ENCODE measurements around the gene BEX4.

BEX4 gene

GRCh38 chrX:103236296-103236695 lies 21.4 kb downstream of the BEX4 start:
- DNase-seq (ENCODE audit: low spot score): no peak

DNA sequence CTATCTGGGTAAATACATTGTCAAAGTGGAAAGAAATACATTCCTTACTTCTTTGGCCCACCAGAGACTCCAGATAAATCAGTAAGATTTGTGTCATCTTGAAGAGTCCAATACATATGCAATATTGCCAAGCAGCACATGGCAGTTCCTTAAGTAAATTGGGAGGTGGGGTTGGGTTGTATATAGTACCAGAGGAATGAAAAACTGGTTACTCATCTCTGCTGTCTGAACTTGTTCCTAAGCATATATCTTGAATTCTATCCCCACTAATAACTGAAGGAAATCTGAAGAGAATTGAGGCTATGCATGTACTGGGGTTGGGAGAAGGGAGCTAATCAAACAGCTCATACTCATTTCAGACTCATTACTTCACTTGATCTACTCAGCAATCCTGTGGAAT lies 25.2 kb downstream of the BEX4 start:
- DNase-seq (ENCODE audit: low spot score): no peak

- DNase-seq (ENCODE audit: low spot score): no peak
Observed at GRCh38 chrX:103248553-103248952, 33.6 kb downstream of the BEX4 start.

DNA sequence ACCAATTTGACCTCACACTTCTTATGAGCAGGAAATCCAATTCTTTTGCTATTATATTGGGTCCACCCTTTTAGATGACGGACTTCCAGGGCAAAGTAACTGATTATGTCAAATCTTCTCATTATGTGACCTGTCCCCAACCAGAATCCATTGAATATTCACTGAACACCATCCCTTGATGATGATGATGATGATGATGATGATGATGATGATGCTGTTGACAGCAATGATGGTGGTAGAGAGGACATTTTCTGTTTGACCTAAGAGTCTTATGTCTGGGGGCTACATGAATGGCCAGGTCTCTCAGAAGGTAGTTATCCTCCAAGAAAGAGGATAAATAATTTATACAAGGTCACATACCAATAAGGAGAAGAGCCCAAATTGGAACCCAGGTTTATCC lies 34.9 kb downstream of the BEX4 start:
- no peak for DNase-seq (ENCODE audit: low spot score)

DNA sequence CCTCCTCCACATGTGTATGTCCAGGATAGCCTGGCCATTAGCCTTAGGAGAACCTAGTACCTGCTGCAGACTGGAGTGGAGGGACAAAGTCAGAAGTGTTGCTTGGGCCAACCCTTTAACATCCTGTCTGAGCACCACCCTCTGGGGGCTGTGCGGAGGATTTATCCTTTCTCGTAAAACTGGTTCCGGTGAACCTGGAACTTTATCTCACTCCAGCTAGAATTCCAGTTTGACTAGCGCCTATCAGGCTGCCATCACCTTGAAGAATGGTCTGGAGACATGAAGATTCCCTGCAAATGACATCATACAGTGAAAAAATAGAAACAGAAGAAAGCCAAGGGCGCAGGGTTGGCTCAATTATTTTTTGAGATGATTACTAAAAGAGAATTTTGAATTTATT lies 36.1 kb downstream of the BEX4 start:
- DNase-seq (ENCODE audit: low spot score): no peak

DNA sequence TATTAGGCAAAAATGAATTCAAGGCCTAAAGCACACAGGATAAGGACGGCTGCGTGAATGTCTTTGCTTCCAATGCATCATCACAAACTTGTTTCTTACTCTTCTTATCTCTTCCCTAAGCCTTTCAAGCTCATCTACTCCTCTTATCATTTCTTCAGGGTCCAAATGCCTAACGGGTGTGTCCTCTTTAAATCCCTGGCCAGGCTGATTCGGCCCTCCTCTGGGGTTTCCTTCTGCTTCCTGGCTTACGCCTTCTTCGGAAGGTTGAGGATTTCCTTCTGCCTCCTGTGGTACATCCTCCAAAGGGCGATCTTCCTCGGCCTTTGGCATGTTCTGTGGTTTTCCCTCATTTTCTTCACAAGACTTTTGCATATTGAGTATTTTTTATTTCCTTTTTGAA lies 38.7 kb downstream of the BEX4 start:
- DNase-seq (ENCODE audit: low spot score): peak; percentile 7

GRCh38 chrX:103254171-103254824 lies 39.4 kb downstream of the BEX4 start:
- peak; percentile 7 for DNase-seq (ENCODE audit: low spot score)

DNA sequence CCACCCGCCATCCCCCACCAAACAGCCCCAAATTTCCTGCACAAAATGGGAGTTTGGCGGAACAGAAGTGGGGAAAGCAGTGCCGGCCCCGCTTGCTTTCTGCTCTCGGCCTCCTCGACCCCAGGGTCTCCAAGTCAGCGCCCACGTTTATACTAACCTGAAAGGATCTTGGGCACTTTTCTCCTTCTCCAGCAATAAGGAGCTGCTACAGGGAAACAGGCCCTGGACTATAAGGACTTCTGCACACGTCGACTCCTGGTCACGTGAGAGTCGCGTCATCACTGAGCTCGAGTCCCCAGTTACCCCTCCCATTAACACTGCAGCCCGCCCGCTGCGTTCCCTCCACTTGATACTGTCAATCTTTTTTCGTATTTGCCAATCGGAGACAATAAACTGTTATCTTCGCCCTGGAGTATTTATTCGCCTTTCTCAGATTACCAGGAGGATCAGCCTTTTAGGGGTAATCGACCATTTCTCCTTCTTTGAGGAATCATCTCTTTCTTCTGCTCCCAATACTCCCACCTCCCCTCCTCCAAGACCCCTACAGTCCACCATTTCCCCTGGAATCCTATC lies 40.1 kb downstream of the BEX4 start, which contains the start of gene TCEAL8:
TSS of gene TCEAL8 (minus strand) at position 235 of the 573 bp plus-strand sequence. CDS start 1,176 bp downstream, outside the sequence.
- peak; percentile 51 for DNase-seq (ENCODE audit: low spot score)

- DNase-seq (ENCODE audit: low spot score): no peak
Observed at GRCh38 chrX:103256651-103257050, 41.7 kb downstream of the BEX4 start.

- no peak for DNase-seq (ENCODE audit: low spot score)
Observed at GRCh38 chrX:103258275-103258674, 43.4 kb downstream of the BEX4 start.

Measured in kidney capillary endothelial cell (primary cell).